ENCODE measurements around the gene SZT2.

The SZT2 gene
- 28.5 to 116 (median 52.9) reads per million in 18 experiments for total RNA-seq

- DNase-seq: peak; percentile 98
Observed at GRCh38 chr1:43389326-43390313, at the start of gene SZT2, which contains the start of gene MED8. SZT2 (plus strand) TSS chr1:43389899; CDS start chr1:43389969, 70 bp downstream. MED8 (minus strand) TSS chr1:43389800; CDS start chr1:43389764, 36 bp downstream.

GRCh38 chr1:43340559-43340958 lies 49.1 kb upstream of the SZT2 start:
- no peak for DNase-seq

GRCh38 chr1:43344267-43344850 lies 45.3 kb upstream of the SZT2 start:
- DNase-seq: no peak

- DNase-seq: peak in 1 of 2 donors; percentile 42
Observed at GRCh38 chr1:43345120-43345519, 44.6 kb upstream of the SZT2 start.

GRCh38 chr1:43346636-43347035 lies 43.1 kb upstream of the SZT2 start:
- DNase-seq: no peak

GRCh38 chr1:43348343-43348808 lies 41.3 kb upstream of the SZT2 start:
- no peak for DNase-seq

- no peak for DNase-seq
Observed at GRCh38 chr1:43348809-43349593, 40.7 kb upstream of the SZT2 start.

GRCh38 chr1:43349594-43350306 lies 39.9 kb upstream of the SZT2 start:
- DNase-seq: no peak

- no peak for DNase-seq
Observed at GRCh38 chr1:43350976-43351375, 38.7 kb upstream of the SZT2 start.

GRCh38 chr1:43351421-43352350 lies 38.0 kb upstream of the SZT2 start:
- DNase-seq: no peak

GRCh38 chr1:43352351-43352705 lies 37.4 kb upstream of the SZT2 start:
- DNase-seq: no peak

GRCh38 chr1:43352881-43353280 lies 36.8 kb upstream of the SZT2 start:
- DNase-seq: no peak

- no peak for DNase-seq
Observed at GRCh38 chr1:43354471-43354870, 35.2 kb upstream of the SZT2 start.

- DNase-seq: no peak
Observed at GRCh38 chr1:43354936-43355335, 34.8 kb upstream of the SZT2 start.

- DNase-seq: no peak
Observed at GRCh38 chr1:43357251-43357650, 32.4 kb upstream of the SZT2 start.

- DNase-seq: peak; percentile 59 to 66
Observed at GRCh38 chr1:43358121-43358745, 31.5 kb upstream of the SZT2 start.

- peak; percentile 99 to 100 for DNase-seq
Observed at GRCh38 chr1:43358746-43359693, 30.7 kb upstream of the SZT2 start, which contains the start of gene CDC20. CDC20 (plus strand) TSS chr1:43358981; CDS start chr1:43359216, 235 bp downstream.

GRCh38 chr1:43359696-43360095 lies 30.0 kb upstream of the SZT2 start:
- DNase-seq: no peak

GRCh38 chr1:43360616-43361015 lies 29.1 kb upstream of the SZT2 start:
- DNase-seq: peak; percentile 9 to 33
